GM06990 (cell line): ENCODE data around the gene LRIT3.

ENCODE experiments used
- DNase-seq: peaks from one replicate; pipeline ENCODE4 v3.0.0-alpha.2; 2011; ENCODE audit not compliant: insufficient read length; ENCODE audit errors: extremely low read depth
- H3K27me3 ChIP-seq: replicated peaks from 2 replicates; pipeline ENCODE4 v1.6.0; 2011; ENCODE audit warnings: low read length; ENCODE audit not compliant: control insufficient read depth, insufficient read depth
- H3K36me3 ChIP-seq: 2 replicates; pipeline ENCODE4 v1.5.1; 2011; ENCODE audit warnings: low read length; ENCODE audit not compliant: control insufficient read depth, insufficient read depth
- H3K4me3 ChIP-seq: replicated peaks from 2 replicates; pipeline ENCODE4 v1.5.1; 2011; ENCODE audit warnings: low read depth, mild to moderate bottlenecking, control low read depth, low read length
- TF ChIP-seq, protein P1 (sequence below): IDR thresholded peaks from 2 replicates; pipeline ENCODE4 v1.5.1; 2011; ENCODE audit warnings: low read length, control low read depth, mild to moderate bottlenecking, inconsistent platforms; ENCODE audit not compliant: insufficient read depth, poor library complexity, severe bottlenecking

LRIT3 gene

DNA sequence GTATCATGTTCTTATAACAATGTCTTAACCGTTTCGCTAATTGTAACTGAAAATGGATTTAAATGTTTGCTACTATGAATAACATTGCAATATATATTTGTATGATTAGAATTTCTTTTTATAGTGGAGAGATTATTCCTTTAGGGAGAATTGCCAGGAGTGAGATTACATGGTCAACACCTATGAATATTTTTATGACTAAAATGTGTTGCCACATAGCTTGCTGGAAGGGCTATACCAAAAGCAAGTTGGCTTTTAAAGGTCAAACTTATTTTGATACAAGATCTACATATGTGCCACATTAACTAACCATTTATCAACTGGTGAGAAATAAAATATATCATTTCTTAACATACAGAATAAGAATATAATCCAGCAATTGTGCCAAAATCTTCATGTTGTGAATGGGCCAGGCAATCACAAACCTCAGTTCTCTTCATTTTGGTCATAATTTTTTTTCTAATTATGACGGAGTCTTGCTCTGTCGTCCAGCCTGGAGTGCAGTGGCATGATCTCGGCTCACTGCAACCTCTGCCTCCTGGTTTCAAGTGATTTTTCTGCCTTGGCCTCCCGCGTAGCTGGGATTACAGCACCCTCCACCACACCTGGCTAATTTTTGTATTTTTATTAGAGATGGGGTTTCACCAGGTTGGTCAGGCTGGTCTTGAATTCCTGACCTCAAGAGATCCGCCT lies 54.8 kb downstream of the LRIT3 start:
- no peaks in the 10 kb centered on the region for H3K36me3 ChIP-seq
- no peak for DNase-seq
- TF ChIP-seq, protein P1, sequence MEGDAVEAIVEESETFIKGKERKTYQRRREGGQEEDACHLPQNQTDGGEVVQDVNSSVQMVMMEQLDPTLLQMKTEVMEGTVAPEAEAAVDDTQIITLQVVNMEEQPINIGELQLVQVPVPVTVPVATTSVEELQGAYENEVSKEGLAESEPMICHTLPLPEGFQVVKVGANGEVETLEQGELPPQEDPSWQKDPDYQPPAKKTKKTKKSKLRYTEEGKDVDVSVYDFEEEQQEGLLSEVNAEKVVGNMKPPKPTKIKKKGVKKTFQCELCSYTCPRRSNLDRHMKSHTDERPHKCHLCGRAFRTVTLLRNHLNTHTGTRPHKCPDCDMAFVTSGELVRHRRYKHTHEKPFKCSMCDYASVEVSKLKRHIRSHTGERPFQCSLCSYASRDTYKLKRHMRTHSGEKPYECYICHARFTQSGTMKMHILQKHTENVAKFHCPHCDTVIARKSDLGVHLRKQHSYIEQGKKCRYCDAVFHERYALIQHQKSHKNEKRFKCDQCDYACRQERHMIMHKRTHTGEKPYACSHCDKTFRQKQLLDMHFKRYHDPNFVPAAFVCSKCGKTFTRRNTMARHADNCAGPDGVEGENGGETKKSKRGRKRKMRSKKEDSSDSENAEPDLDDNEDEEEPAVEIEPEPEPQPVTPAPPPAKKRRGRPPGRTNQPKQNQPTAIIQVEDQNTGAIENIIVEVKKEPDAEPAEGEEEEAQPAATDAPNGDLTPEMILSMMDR = no peak
- no peaks in the 10 kb centered on the region; the same call in 1 of the 2 replicates for H3K27me3 ChIP-seq
- H3K4me3 ChIP-seq = no peak overlapping the region

DNA sequence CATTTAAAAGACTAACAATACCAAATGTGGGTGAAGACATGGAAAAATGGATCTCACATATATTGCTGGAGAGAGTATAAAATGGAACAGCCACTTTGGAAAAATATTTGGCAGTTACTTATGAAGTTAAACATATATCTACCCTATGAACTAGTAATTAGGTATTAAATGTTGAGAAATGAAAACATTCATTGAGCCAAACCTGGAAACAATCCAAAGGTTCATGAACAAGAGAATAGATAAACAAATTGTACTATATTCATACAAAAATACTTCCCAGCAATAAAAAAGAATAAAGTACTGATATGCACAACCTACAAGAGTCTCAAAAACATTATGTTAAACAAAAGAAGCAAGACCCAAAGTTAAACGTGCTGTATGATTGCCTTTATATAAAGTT lies 60.8 kb downstream of the LRIT3 start:
- DNase-seq = no peak

DNA sequence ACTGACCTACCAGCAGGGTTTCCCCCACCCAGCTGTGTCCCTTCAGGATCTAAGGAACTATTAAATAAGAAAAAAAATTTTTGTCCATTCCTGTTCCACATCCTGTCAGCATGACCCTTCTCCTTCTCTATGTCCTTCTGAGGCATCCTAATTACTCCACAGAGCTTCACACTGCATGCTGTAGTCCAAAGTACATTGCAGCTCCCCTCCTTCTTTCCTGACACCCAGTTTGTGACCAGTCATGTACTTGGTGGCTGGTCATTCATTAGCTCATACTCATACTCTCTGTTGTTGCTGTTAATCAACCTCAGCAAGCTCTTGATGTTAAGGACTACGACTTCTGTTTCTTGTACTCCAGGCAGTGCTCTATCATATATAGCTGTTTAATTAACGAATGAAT lies 62.3 kb downstream of the LRIT3 start:
- TF ChIP-seq, protein P1 = no peak

More for the DNA sequence above, 60.8 kb downstream of the LRIT3 start:
- TF ChIP-seq, protein P1 = no peak
- H3K36me3 ChIP-seq = no peaks in the 10 kb centered on the region
- no peaks in the 10 kb centered on the region for H3K27me3 ChIP-seq
- H3K4me3 ChIP-seq = no peak overlapping the region

DNA sequence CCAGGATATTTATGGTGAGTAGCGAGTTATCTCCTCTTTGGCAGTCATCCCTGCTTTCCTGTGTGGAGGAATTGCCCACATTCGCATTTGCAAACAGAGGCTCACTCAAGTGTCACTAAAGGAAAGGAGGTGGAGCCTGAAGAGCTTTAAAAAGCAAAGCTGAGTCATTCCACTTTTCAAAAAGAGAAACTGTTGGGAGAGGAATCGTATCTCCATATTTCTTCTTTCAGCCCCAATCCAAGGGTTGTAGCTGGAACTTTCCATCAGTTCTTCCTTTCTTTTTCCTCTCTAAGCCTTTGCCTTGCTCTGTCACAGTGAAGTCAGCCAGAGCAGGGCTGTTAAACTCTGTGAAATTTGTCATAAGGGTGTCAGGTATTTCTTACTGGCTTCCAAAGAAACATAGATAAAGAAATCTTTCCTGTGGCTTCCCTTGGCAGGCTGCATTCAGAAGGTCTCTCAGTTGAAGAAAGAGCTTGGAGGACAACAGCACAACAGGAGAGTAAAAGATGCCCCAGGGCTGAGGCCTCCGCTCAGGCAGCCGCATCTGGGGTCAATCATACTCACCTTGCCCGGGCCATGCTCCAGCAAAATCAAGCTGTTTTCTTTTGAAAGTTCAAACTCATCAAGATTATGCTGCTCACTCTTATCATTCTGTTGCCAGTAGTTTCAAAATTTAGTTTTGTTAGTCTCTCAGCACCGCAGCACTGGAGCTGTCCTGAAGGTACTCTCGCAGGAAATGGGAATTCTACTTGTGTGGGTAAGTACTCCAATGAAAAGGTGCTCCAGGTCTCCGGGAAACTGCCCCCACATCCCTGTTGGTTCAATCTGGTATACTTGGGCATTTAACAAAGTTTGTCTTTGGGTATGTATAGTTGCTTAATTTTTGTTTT lies 65.0 kb downstream of the LRIT3 start, which contains the start of gene EGF:
EGF (plus strand) TSS at position 178 of the 890 bp plus-strand sequence; CDS start at position 631, 453 bp downstream.
- no peak for DNase-seq
- H3K36me3 ChIP-seq = no peaks in the 10 kb centered on the region
- H3K27me3 ChIP-seq = no peaks in the 10 kb centered on the region
- TF ChIP-seq, protein P1 = no peak
- H3K4me3 ChIP-seq = no peak within 1 kb of the TSS

More for the DNA sequence above, 62.3 kb downstream of the LRIT3 start:
- DNase-seq = no peak
- H3K27me3 ChIP-seq = no peaks in the 10 kb centered on the region
- no peak overlapping the region for H3K4me3 ChIP-seq
- no peaks in the 10 kb centered on the region for H3K36me3 ChIP-seq

DNA sequence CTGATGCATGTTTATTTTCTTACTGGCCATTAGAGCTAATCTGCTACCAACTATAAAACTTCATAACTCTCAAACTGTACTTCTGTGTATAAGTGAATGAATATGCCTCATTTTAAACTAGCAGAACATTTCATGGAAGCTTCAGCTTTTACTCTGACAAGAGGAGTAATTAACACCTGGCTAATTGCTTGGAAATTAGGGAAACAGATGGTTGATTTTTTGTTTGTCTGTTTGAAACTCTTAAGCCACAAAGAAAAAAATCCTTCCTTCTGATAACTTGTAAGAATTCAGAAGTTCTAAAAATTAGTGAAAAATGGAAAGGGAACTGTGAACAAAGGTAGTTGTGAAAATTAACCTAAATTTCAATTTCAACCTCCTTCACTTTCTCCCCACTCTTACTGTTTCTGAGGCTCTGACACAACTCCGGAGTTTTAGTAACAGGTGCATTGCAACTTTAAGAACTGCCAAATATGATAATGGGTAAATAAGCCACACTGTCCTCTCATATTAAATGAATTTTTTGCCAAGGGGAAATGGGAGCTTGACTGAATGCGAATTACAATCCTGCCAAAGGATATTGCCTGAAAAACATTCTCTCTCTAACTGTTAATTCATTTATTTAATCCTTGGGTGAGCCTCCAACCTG lies 65.8 kb downstream of the LRIT3 start:
- TF ChIP-seq, protein P1 = no peak
- Histone ChIP-seq H3K27me3 (no peaks in the 10 kb centered on the region), H3K4me3 (no peak overlapping the region), H3K36me3 (no peaks in the 10 kb centered on the region)
- no peak for DNase-seq
